ENCODE data around the gene HLX. TPM values are rescaled to one million over a fixed set of nuclear protein-coding genes. Genes with fewer than 3 reads are reported as not detected.

Gene HLX
- total RNA-seq, 1 donor from 2014 or later = 1.4 TPM

DNA sequence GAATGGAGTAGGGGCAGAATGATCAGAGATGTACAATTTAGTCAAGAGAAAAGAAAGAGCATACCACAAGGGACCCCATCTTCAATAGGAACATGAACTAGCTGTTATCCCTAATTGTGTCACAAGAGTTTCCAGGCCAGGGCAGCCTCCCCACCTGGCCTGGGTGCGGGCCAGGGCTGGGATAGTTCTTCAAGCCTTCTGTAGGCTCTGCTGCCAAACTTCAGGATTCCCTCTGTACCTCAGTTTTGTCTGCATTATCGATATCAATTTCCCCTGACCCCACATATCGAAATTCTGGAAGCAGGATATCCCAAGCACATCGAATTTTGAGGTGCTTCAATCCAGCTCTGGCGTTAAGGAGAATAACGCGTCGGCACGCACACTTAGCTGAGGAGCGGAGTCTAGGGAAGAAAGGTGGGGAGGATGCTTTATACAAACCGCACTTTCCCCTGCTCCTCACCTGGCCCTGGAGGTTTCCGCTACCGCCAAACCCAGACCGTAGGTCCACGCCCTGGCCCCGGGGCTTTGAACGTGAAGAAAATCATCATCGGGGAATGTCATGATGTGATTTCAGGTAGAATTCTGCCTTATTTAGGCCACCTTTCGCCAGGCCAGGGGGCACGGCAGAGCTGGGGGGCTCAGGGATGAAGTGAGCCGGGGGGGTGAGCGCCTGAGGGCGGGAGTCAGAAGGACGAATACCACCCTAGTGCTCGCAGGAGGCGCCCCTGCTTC, 7.4 kb downstream of the HLX start:
- Mint-ChIP-seq H3K4me3 (ENCODE audit: unreplicated experiment) (no peak overlapping the region), H3K9me3 (ENCODE audit: unreplicated experiment) (no peaks in the 10 kb centered on the region), H3K36me3 (ENCODE audit: low read depth, unreplicated experiment) (no peaks in the 10 kb centered on the region), H3K27ac (ENCODE audit: unreplicated experiment) (no peak overlapping the region), H3K27me3 (ENCODE audit: unreplicated experiment) (peaks cover 54% of the 10 kb centered on the region), H3K4me1 (ENCODE audit: unreplicated experiment) (peaks cover 32% of the 10 kb centered on the region)
- TF ChIP-seq, protein P1, sequence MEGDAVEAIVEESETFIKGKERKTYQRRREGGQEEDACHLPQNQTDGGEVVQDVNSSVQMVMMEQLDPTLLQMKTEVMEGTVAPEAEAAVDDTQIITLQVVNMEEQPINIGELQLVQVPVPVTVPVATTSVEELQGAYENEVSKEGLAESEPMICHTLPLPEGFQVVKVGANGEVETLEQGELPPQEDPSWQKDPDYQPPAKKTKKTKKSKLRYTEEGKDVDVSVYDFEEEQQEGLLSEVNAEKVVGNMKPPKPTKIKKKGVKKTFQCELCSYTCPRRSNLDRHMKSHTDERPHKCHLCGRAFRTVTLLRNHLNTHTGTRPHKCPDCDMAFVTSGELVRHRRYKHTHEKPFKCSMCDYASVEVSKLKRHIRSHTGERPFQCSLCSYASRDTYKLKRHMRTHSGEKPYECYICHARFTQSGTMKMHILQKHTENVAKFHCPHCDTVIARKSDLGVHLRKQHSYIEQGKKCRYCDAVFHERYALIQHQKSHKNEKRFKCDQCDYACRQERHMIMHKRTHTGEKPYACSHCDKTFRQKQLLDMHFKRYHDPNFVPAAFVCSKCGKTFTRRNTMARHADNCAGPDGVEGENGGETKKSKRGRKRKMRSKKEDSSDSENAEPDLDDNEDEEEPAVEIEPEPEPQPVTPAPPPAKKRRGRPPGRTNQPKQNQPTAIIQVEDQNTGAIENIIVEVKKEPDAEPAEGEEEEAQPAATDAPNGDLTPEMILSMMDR (IDR thresholded peaks at IDR 0.05; ENCODE audit: unreplicated experiment) = no peak
- DNase-seq (ENCODE audit: low spot score) = no peak

DNA sequence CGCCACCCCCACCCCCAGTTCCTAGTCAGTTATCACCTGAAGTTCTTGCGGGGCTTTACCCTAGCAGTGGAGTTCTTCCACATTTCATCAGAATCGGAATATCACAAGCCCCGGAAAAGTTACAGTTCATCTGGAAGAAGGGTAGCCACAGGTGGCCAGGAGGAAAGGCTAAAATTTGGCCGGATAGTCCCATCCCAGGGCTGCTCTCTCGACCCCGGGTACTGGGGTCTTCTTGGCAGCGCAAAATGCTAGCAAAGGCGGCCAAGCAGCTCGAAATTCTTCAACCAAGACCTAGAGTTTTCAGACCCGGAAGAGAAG, 7.9 kb downstream of the HLX start:
- Mint-ChIP-seq H3K4me3 (ENCODE audit: unreplicated experiment) (peak overlapping the region; percentile 42), H3K27me3 (ENCODE audit: unreplicated experiment) (peaks cover 53% of the 10 kb centered on the region), H3K4me1 (ENCODE audit: unreplicated experiment) (peaks cover 26% of the 10 kb centered on the region), H3K36me3 (ENCODE audit: low read depth, unreplicated experiment) (no peaks in the 10 kb centered on the region), H3K27ac (ENCODE audit: unreplicated experiment) (no peak overlapping the region), H3K9me3 (ENCODE audit: unreplicated experiment) (no peaks in the 10 kb centered on the region)
- no peak for DNase-seq (ENCODE audit: low spot score)
- TF ChIP-seq, protein P1 (IDR thresholded peaks at IDR 0.05; ENCODE audit: unreplicated experiment) = no peak

DNA sequence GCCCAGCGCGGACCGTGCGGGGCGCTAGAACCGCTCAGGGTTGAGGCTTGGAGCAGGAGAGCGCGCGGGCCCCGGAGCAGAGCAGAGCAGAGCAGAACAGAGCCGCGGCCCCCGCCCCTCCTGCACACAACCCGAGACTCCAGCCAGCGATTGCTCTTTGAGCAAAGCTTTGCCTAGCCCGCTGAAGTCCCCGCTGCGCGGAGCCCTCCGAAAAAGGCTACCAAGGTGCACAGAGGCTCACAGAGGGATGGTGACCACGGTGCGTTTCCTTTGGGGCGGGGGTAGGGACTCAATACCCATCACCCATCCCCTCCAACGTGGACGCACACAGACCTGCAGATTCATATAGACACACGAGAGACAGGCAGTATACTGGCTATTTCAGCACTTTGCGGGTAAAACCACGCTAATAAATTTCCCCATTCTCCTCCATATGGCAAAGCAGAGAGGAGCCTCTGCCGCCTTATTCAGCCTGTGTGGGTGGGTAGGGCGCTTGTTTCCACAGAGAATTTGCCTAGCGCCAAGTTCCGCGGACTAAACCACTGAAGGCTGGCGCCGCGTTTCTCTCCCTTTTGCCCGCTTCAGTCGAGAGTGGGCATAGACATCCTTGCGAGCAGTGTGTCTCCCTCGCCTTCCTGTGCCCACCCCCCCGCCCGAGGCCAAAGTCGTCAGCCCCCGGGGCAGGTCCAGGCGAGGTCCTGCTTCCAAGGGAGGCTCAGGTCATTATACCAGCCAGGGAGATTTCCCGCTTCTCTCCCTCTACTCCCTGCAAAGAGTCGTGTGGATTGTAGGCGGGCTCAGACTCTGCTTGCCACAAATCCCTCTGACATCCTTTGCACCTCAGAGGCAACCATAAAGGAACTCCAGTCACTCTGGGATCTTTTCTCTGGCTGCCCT, 8.5 kb downstream of the HLX start:
- no peak overlapping the region for H3K27ac Mint-ChIP-seq (ENCODE audit: unreplicated experiment)
- peak overlapping the region; percentile 42 for H3K4me3 Mint-ChIP-seq (ENCODE audit: unreplicated experiment)
- H3K27me3 Mint-ChIP-seq (ENCODE audit: unreplicated experiment) = peaks cover 54% of the 10 kb centered on the region
- TF ChIP-seq, protein P1 (IDR thresholded peaks at IDR 0.05; ENCODE audit: unreplicated experiment) = no peak
- H3K9me3 Mint-ChIP-seq (ENCODE audit: unreplicated experiment) = no peaks in the 10 kb centered on the region
- peaks cover 23% of the 10 kb centered on the region for H3K4me1 Mint-ChIP-seq (ENCODE audit: unreplicated experiment)
- no peaks in the 10 kb centered on the region for H3K36me3 Mint-ChIP-seq (ENCODE audit: low read depth, unreplicated experiment)
- DNase-seq (ENCODE audit: low spot score) = peak; percentile 37

DNA sequence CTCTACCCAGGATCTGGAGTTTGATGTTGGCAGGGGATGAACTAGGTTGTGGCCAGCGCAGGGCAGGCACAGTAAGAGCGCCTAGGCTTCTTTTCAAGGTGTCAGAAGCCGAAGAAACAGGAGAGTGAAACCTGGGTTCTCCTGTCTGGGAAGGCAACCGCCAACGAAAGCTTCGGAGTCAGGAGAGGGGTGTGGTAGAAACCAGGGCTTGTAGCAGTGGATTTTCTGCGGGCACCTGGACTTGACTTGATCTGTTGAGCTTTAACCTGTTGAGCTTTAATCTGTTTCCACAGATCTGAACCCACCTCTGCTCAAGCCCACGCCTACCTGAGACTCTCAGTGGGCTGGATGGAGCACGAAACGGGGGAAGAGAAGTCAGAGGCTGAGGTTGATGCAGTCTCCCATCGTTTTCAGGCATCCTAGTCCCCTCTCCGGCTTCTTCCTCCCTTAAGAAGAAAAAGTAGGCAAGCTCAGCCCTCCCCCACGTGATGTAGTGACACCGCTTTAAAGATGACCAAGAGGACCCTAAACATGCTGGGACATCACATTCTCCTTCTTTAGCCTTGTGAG, 9.3 kb downstream of the HLX start:
- Mint-ChIP-seq H3K27me3 (ENCODE audit: unreplicated experiment) (peaks cover 50% of the 10 kb centered on the region), H3K4me3 (ENCODE audit: unreplicated experiment) (no peak overlapping the region), H3K36me3 (ENCODE audit: low read depth, unreplicated experiment) (no peaks in the 10 kb centered on the region), H3K27ac (ENCODE audit: unreplicated experiment) (no peak overlapping the region), H3K9me3 (ENCODE audit: unreplicated experiment) (no peaks in the 10 kb centered on the region), H3K4me1 (ENCODE audit: unreplicated experiment) (peaks cover 18% of the 10 kb centered on the region)
- TF ChIP-seq, protein P1 (IDR thresholded peaks at IDR 0.05; ENCODE audit: unreplicated experiment) = no peak
- DNase-seq (ENCODE audit: low spot score) = no peak

All from endothelial cell (in vitro differentiated cells).